Renal cortical epithelial cell (primary cell): ENCODE measurements around the gene ZFAND6. TPM values are rescaled to one million over a fixed set of nuclear protein-coding genes. Genes with fewer than 3 reads are reported as not detected.
"Not testable (repeated sequence)": the region's sequence is repeated elsewhere in the genome, so short reads cannot be mapped to it uniquely, and the experiment has no call there.

Source experiments
- DNase-seq: peaks from one replicate; pipeline ENCODE4 v3.0.0-alpha.2; 2011; ENCODE audit warnings: low read depth
- total RNA-seq: library from RNA; depleted of rRNA; stranded (reverse); fragments of >200 nt; gene quantifications from 2 replicates; pipeline ENCODE4 v1.2.3, GENCODE V29; 2014

The ZFAND6 gene
- total RNA-seq, 1 donor from 2014 or later = 203 TPM

GRCh38 chr15:80099241-80099640, 39.8 kb downstream of the ZFAND6 start:
- peak; percentile 34 for DNase-seq

DNA sequence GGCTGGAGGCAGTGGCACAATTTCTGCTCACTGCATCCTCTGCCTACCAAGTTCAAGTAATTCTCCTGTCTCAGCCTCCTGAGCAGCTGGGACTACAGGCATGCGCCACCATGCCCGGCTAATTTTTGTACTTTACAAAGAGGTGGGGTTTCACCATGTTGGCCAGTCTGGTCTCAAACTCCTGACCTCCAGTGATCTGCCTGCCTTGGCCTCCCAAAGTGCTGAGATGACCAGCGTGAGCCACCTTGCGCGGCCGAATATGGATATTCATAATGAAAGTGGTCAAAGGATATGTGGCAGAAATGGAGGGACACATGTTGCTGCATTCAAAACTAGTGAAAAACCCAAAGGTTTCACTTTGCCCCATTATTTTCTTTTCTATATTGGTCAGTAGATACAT, 40.2 kb downstream of the ZFAND6 start:
- not testable (repeated sequence) for DNase-seq

DNA sequence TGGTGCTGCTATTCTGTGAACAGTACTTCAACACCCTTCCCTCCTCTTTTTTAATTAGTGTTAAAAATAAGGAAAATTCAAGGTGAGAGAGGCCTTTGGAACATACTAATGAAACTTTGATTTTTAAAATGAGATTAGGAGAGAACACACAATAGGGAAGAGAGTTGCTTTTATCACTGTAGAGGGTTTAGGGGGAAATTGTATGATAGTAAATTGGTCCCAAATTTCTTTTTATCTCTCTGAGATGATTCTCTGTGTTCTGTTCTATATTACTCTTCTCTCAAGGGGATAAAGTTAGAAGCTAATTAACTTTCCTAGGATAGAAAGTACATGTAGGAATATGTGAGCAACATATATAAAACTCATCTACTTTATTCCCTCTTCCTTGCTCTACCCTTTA, 40.8 kb downstream of the ZFAND6 start:
- DNase-seq = no peak

DNA sequence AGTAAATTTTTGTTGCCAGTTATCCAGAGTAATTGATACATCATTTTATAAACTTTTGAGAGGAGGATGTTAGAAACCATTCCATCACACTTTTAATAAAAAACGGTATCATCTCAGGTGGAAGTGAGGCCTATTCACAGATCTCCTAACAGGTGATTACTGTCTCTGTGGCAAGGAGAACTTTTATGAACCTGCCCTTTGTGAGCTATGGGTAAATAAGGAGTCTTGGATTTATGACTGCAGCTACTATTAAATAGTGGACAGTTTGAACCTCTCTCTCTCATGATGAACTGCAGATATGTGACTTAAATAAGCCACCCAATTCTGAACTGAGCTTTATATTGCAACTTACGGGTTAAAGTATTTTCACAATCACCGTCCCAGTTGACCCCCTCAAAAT, 45.7 kb downstream of the ZFAND6 start:
- no peak for DNase-seq

DNA sequence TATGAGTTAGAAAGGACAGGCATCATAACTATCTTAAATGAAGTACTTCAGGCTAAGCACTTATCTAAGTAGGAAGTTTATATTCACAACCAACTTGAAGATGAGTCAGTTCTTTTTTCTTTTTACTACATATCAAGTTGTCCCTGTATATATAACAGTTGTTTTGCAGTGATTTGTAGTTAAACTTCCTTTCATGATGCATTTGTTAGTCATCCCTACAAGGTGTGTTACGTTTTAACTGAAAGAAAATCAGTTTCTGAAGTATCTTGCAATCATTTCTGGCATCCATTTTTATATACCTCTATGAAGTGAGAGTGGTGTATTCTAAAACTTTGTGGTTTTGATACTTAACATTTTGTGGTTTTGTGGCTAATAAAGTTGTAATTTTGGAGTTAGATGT, 46.1 kb downstream of the ZFAND6 start:
- peak; percentile 76 for DNase-seq

DNA sequence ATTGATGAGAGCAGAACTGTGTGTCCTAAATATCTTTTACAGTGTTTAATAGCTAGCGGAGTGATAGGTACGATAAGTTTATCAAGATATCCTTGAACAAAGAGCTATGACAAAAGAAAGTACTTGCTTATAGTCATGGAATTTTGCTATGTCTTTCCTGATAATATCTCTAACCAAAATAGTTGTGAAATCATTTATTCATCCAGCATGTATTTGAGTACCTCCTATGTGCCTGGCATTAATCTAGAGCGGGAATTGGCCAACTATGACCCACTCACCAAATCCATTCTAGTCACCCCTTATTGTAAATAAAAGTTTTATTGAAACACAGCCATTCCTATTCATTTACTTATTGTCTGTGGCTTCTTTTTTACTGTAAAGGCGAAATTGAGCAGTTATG, 46.6 kb downstream of the ZFAND6 start:
- DNase-seq = no peak

DNA sequence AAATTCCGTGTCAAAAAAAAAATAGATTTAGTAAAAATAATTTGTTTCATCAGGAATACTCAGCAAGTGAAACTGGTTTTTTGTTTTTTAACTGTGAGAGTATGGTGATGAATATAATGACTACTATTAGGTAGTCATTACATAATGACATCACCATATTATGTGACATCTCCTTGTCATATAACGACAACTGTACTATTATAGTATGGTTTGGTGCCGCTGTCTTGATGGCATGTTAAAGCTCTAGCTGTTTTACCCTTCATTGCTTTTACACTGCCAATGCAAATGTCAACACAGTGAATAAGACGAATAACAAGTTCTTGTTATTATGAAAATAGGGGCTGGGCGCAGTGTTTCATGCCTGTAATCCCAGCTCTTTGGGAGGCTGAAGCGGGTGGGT, 47.7 kb downstream of the ZFAND6 start:
- no peak for DNase-seq

DNA sequence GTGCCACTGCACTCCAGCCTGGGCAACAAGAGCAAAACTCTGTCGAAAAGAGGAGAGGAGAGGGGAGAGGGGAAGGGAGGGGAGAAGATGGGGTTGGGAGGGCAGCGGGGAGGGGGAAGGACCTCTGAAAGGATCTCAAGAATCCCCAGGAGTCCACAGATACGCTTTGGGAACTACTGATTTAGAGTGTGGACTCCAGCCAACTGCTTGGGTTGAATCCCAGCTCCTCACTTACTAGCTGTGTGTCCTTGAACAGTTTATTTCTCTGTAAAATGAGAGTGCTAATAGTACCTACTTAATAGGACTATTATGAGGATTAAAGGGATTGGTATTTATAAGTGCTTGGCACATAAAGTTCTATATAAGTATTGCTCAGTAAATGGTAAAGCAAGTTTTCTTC, 48.3 kb downstream of the ZFAND6 start:
- DNase-seq = no peak

DNA sequence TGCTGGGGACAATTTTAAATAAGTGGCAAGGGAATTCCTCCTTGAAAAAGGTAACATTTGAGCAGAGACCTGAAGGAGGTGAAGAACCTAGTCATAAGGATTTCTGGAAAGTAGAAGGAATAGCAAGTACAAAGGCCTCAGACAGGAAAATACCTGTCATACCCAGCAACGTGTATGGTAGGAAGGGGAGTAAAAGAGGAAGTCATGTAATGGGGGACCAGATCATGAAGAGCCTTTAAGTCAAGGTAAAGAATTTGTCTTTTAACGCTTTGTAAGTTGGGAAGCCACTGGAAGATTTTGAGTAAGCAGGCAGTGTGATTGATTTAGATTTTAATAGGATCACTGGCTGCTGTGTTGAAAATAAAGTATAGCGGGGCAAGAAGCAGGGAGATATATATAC, 49.9 kb downstream of the ZFAND6 start:
- no peak for DNase-seq

DNA sequence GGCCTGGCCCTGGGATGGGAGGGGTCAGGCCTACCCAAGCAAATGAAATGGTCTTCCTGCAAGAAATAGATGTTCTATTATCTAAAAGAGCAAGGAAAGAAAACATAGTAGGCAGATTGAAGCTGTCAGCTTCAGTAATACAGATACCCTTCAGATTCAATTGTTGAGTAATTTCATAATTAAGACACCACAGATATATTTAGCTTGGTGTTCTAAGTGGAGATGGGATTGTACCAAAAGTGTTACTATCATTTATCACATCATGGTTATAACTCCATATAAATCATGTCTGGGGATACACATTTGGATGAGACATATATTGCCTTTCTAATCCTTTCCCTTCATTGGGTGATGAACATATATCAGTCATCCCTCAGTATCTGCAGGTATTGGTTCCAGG, 51.4 kb downstream of the ZFAND6 start:
- DNase-seq = no peak

GRCh38 chr15:80114114-80114513, 54.6 kb downstream of the ZFAND6 start:
- DNase-seq = no peak

DNA sequence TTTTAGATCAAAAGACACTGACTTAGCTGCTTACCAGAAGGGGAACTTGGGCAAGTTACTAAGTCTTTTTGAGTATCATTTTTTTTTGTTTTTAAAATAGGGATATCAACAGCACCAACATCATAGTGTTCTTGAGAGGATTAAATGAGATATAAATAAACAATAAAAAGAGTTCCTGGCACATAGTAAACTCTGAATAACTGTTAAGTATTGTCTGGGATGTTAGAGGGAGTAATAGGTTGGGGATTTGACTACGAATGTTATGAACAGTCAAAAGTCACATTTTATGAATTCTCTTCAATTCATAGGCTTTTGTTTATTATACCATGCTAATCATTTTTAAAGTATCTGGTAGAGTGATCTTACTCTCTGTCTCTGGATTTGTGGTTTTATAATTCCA, 55.5 kb downstream of the ZFAND6 start:
- no peak for DNase-seq

GRCh38 chr15:80118956-80119355, 59.5 kb downstream of the ZFAND6 start:
- no peak for DNase-seq

DNA sequence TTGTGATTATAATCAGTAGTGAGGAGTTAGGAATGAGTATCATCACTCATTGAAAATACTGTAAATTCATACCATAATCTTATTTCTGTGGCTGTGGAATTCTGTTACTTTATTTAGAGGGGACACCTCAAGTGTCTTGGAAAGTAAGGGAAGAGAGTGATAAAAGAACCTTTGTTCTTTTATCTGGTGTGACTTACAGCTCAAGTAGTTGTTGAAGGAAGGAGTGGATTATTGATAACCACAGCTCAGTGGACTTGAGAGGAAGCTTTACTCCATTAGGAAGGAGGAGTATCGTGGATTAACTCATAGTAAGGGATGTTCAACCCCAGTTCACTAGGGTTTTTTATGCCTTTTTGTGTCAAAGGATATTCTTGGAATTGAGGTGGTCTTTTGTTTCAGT, 61.2 kb downstream of the ZFAND6 start:
- no peak for DNase-seq

DNA sequence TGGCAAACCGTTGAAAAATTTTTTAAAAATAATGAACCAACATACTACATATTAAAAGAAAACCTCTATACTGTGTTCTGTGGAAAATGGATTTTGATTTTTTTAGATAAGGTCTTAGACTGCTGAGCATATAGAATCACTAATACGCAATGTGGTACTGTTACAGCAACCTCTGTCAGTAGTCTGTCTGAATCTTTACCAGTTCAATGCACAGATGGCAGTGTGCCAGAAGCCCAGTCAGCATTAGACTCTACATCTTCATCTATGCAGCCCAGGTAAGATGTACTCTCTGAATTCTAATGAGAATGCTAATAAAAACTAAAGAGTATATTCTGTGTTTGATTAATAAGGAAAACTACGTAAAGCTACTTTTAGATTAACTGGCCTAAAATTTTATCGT, 62.1 kb downstream of the ZFAND6 start:
- no peak for DNase-seq

DNA sequence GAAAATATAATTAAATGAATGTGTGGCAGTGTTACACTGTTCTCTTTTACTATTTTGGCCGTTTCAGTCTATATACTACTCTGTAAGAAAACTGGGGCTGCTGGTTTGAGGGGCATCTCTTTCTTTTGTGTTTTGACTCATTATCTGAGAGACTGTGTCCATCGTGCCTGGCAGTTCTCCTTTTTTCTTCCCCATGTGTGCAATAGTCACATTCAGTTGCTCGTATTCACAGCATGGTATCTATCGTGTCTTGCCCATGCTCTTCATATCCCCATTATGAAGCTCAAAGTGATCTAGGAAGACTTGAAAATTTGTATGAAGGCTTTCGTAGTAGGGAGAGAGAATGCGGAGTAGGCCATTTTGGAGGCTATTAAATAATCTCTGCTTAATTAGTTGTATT, 63.6 kb downstream of the ZFAND6 start:
- no peak for DNase-seq

DNA sequence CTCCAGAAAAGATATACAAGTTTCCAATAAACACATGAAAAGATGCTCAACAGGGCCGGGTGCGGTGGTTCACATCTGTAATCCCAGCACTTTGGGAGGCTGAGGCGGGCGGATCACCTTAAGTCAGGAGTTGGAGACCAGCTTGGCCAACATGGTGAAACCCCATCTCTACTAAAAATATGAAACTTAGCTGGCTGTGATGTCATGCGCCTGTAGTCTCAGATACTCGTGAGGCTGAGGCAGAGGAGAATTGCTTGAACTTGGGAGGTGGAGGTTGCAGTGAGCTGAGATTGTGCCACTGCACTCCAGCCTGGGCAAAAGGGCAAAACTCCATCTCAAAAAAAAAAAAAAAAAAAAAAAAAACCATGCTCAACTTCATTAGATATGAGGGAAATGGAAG, 67.8 kb downstream of the ZFAND6 start:
- not testable (repeated sequence) for DNase-seq

- DNase-seq = no peak
Observed at GRCh38 chr15:80127911-80128310, 68.4 kb downstream of the ZFAND6 start.

DNA sequence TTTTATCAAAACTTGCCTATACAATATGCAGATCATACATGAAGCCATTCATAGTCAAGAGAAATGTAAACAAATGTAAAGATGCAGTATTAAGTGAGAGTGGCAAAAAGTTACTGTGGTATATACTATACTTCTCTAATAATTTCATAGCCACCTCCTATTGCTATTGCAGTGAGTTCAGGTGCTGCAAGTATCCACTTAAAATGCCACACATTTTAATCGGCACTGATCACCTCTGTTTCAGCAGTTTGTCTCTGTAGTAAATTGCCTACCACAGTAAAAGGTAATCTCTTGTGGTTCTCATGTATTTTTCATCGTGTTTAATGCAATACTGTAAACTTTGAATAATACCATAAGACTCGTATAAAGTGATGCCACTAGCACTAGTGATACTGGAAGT, 72.9 kb downstream of the ZFAND6 start:
- DNase-seq = no peak

GRCh38 chr15:80136854-80137253, 77.4 kb downstream of the ZFAND6 start:
- DNase-seq = no peak

DNA sequence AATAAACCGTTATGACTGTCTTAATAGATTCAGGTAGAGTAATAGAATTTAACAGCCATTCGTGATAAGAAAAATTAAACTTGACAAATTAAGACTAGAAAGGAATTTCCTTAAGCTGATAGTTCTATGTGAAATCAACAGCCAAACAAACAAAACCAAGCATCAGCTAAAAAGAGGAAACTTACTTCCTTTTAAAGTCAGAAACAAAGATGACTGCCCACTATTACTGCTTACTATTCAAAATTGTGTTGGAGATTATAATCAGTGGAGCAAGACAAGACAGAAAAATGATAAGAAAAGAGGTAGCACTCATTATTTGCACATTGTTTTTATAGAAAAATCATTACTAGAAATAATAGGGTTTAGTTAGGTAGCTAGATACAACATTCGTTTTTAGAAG, 79.5 kb downstream of the ZFAND6 start:
- no peak for DNase-seq

GRCh38 chr15:80140909-80141308, 81.4 kb downstream of the ZFAND6 start:
- no peak for DNase-seq

DNA sequence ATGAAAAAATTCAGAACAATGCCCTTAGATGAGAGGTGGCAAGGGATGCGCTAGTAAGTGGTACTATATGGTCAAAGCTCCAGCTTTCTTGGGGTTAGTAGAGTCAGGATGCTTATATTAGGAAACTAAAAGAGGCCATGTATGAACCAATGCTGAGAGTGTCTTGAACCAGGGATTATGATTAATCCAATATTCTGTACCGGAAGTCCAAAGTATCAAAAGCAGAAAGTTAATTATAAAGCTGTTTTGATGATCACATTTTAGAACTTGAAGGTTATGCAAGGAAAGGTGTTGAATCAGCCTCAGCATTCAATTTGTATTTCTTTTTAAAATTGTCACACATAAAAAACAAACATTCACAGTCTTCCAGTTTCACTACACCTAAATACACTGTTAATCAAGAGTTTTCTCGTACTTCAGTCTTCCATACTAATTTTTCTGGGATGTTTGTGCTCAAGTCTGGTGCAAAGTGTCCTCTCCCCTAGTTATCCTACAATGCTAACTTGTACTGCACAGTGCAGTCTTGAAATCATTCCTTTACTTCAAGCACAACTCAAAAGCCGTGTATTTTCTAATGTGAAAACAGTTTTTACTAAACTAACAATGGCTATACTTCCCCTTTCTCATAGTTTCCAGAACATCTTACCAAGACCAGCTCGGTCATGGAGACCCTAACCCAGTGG, 82.6 kb downstream of the ZFAND6 start:
- peak; percentile 33 for DNase-seq

DNA sequence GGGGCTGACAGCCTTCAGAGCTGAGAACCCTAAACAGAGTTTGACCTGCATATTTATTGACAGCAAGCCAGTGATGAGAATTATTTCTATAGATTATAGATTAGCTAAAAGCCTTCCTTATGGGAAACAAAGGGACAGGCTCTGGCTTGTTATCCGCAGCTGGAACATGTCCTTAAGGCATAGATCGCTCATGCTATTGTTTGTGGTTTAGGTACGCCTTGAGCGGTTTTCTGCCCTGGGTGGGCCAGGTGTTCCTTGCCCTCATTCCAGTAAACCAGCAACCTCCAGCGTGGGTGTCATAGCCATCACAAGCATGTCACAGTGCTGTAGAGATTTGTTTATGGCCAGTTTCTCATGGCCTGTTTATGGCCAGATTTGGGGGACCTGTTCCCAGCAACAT, 83.2 kb downstream of the ZFAND6 start:
- no peak for DNase-seq
